HFFc6 (cell line): Measurements from ENCODE around the gene PATJ. TPM values are rescaled to one million over a fixed set of nuclear protein-coding genes. Genes with fewer than 3 reads are reported as not detected.

Experiments used
- DNase-seq: peaks from one replicate; pipeline ENCODE4 v3.0.0-alpha.2; 2018
- H3K27ac Mint-ChIP-seq: 2 replicates; pipeline ENCODE4 v1.8.0; 2020; ENCODE audit warnings: mild to moderate bottlenecking, mixed read lengths
- H3K27me3 Mint-ChIP-seq: 2 replicates; pipeline ENCODE4 v1.8.0; 2021; ENCODE audit warnings: mild to moderate bottlenecking, moderate library complexity, mixed read lengths; ENCODE audit not compliant: insufficient read depth
- H3K36me3 Mint-ChIP-seq: 2 replicates; pipeline ENCODE4 v1.8.0; 2021; ENCODE audit warnings: low read depth, mixed read lengths
- H3K4me1 Mint-ChIP-seq: 2 replicates; pipeline ENCODE4 v1.8.0; 2020; ENCODE audit warnings: low read depth, mixed read lengths
- H3K4me3 Mint-ChIP-seq: 2 replicates; pipeline ENCODE4 v1.8.0; 2020; ENCODE audit warnings: mild to moderate bottlenecking, moderate library complexity, mixed read lengths
- H3K9me3 Mint-ChIP-seq: 2 replicates; pipeline ENCODE4 v1.8.0; 2020; ENCODE audit warnings: mild to moderate bottlenecking, mixed read lengths
- total RNA-seq, 6 experiments: library from RNA; stranded (reverse); fragmentation: NEBNext Ultra II Directional; extraction: Animal tissue kit (Norgen Biotek cat#: 25700); gene quantifications; 2 replicates in 1 of 6; 3 replicates in 5 of 6; pipeline ENCODE4 v1.2.3, GENCODE V29; 2021
- TF ChIP-seq, protein P1 (sequence below): fragments of 200-600 bp; sonication (generic); IDR thresholded peaks from 2 replicates; pipeline ENCODE4 v1.5.0; 2021; ENCODE audit warnings: antibody characterized with exemption, mild to moderate bottlenecking

The PATJ gene
- total RNA-seq, 6 experiments from 2014 or later = 4.7 to 8.0 (median 5.7) TPM

GRCh38 chr1:62022382-62022983 lies 280.2 kb downstream of the PATJ start:
- TF ChIP-seq, protein P1, sequence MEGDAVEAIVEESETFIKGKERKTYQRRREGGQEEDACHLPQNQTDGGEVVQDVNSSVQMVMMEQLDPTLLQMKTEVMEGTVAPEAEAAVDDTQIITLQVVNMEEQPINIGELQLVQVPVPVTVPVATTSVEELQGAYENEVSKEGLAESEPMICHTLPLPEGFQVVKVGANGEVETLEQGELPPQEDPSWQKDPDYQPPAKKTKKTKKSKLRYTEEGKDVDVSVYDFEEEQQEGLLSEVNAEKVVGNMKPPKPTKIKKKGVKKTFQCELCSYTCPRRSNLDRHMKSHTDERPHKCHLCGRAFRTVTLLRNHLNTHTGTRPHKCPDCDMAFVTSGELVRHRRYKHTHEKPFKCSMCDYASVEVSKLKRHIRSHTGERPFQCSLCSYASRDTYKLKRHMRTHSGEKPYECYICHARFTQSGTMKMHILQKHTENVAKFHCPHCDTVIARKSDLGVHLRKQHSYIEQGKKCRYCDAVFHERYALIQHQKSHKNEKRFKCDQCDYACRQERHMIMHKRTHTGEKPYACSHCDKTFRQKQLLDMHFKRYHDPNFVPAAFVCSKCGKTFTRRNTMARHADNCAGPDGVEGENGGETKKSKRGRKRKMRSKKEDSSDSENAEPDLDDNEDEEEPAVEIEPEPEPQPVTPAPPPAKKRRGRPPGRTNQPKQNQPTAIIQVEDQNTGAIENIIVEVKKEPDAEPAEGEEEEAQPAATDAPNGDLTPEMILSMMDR = no peak
- no peaks in the 10 kb centered on the region for H3K27me3 Mint-ChIP-seq
- H3K27ac Mint-ChIP-seq = no peak overlapping the region
- peaks cover 13% of the 10 kb centered on the region; the same call in 1 of the 2 replicates for H3K9me3 Mint-ChIP-seq
- H3K4me3 Mint-ChIP-seq = no peak overlapping the region
- DNase-seq = no peak
- H3K36me3 Mint-ChIP-seq = no peaks in the 10 kb centered on the region
- no peaks in the 10 kb centered on the region for H3K4me1 Mint-ChIP-seq

GRCh38 chr1:62024690-62025089 lies 282.4 kb downstream of the PATJ start:
- Mint-ChIP-seq H3K4me1 (no peaks in the 10 kb centered on the region), H3K4me3 (no peak overlapping the region), H3K9me3 (peaks cover 21% of the 10 kb centered on the region), H3K36me3 (no peaks in the 10 kb centered on the region), H3K27ac (no peak overlapping the region), H3K27me3 (no peaks in the 10 kb centered on the region)
- no peak for DNase-seq
- TF ChIP-seq, protein P1 = no peak

- Mint-ChIP-seq H3K4me1 (no peaks in the 10 kb centered on the region), H3K27me3 (no peaks in the 10 kb centered on the region)
Measured at GRCh38 chr1:62025154-62025553, 282.9 kb downstream of the PATJ start.

GRCh38 chr1:62025892-62026291 lies 283.6 kb downstream of the PATJ start:
- Mint-ChIP-seq H3K36me3 (no peaks in the 10 kb centered on the region), H3K9me3 (peaks cover 19% of the 10 kb centered on the region), H3K27me3 (no peaks in the 10 kb centered on the region), H3K4me1 (no peaks in the 10 kb centered on the region), H3K4me3 (no peak overlapping the region), H3K27ac (no peak overlapping the region)
- DNase-seq = no peak
- TF ChIP-seq, protein P1 = no peak

More at GRCh38 chr1:62025154-62025553, 282.9 kb downstream of the PATJ start:
- no peak overlapping the region for H3K4me3 Mint-ChIP-seq
- H3K27ac Mint-ChIP-seq = no peak overlapping the region
- no peaks in the 10 kb centered on the region for H3K36me3 Mint-ChIP-seq
- H3K9me3 Mint-ChIP-seq = peaks cover 19% of the 10 kb centered on the region
- no peak for DNase-seq
- TF ChIP-seq, protein P1 = no peak

GRCh38 chr1:62029704-62030103 lies 287.4 kb downstream of the PATJ start:
- peaks cover 19% of the 10 kb centered on the region for H3K9me3 Mint-ChIP-seq
- no peak for DNase-seq
- H3K4me1 Mint-ChIP-seq = no peaks in the 10 kb centered on the region
- no peak overlapping the region for H3K4me3 Mint-ChIP-seq
- TF ChIP-seq, protein P1 = no peak
- H3K36me3 Mint-ChIP-seq = no peaks in the 10 kb centered on the region
- H3K27me3 Mint-ChIP-seq = no peaks in the 10 kb centered on the region
- no peak overlapping the region for H3K27ac Mint-ChIP-seq

- no peaks in the 10 kb centered on the region for H3K36me3 Mint-ChIP-seq
- H3K27me3 Mint-ChIP-seq = no peaks in the 10 kb centered on the region
- H3K9me3 Mint-ChIP-seq = peaks cover 5% of the 10 kb centered on the region; the same call in 1 of the 2 replicates
- H3K4me3 Mint-ChIP-seq = no peak overlapping the region
- H3K27ac Mint-ChIP-seq = no peak overlapping the region
- no peak for DNase-seq
- no peaks in the 10 kb centered on the region for H3K4me1 Mint-ChIP-seq
- TF ChIP-seq, protein P1 = no peak
Measured at GRCh38 chr1:62034790-62035189, 292.5 kb downstream of the PATJ start.
